22Rv1 (cell line): ENCODE data around the gene LRP1-AS.

Source experiments
- H3K27ac ChIP-seq: fragments of 450-650 bp; 2 replicates; pipeline ENCODE4 v1.5.1; 2017
- CTCF ChIP-seq: fragments of 450-650 bp; IDR thresholded peaks from 2 replicates; pipeline ENCODE4 v1.5.1; 2017; ENCODE audit warnings: mild to moderate bottlenecking
- ZFX ChIP-seq: fragments of 450-650 bp; IDR thresholded peaks from 2 replicates; pipeline ENCODE4 v1.6.1; 2017; ENCODE audit warnings: antibody characterized with exemption, borderline replicate concordance

Gene LRP1-AS

GRCh38 chr12:57154804-57155434, 7.5 kb upstream of the LRP1-AS start:
- no peak overlapping the region for H3K27ac ChIP-seq
- TF ChIP-seq ZFX, result no peak

- H3K27ac ChIP-seq, result no peak overlapping the region
- TF ChIP-seq ZFX (no peak), CTCF (no peak)
Observed at GRCh38 chr12:57154076-57154475, 6.7 kb upstream of the LRP1-AS start.

GRCh38 chr12:57153415-57153997, 6.1 kb upstream of the LRP1-AS start:
- TF ChIP-seq CTCF, result no peak
- no peak for TF ChIP-seq ZFX
- H3K27ac ChIP-seq, result no peak overlapping the region

- no peak overlapping the region for H3K27ac ChIP-seq
- no peak for TF ChIP-seq ZFX
- no peak for TF ChIP-seq CTCF
Observed at GRCh38 chr12:57152639-57153038, 5.2 kb upstream of the LRP1-AS start.

GRCh38 chr12:57151741-57152630, 4.6 kb upstream of the LRP1-AS start:
- TF ChIP-seq ZFX (no peak), CTCF (no peak)
- no peak overlapping the region for H3K27ac ChIP-seq

- no peak for TF ChIP-seq ZFX
- TF ChIP-seq CTCF, result no peak
- H3K27ac ChIP-seq, result no peak overlapping the region
Observed at GRCh38 chr12:57150400-57151000, 3.1 kb upstream of the LRP1-AS start.

- no peak for TF ChIP-seq ZFX
- H3K27ac ChIP-seq, result no peak overlapping the region
Observed at GRCh38 chr12:57149245-57149900, 2.0 kb upstream of the LRP1-AS start.
